ENCODE results near the gene BRD3OS.

Gene BRD3OS

DNA sequence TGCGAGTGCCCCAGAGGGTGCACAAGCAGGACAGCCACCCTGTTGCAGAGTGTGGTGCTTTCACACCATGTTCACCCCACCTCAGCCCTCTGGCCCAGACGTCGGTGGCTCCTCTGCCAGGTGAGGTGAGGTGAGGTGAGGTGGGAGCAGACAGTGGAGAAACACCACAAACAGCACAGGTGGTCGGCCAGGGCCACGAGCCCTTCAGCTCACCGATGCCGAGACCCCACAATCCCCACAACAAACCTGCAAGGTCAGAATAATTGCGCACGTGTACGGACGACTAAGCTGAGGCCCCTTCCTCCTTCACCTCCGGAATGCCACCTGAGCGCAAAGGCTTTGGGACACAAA lies 32.0 kb downstream of the BRD3OS start:
- Mint-ChIP-seq H3K4me1 (peaks cover 58% of the 10 kb centered on the region), H3K4me3 (no peak overlapping the region), H3K27ac (peak overlapping the region; percentile 78), H3K27me3 (ENCODE audit: low read depth, poor library complexity) (peaks cover 4% of the 10 kb centered on the region), H3K9me3 (no peaks in the 10 kb centered on the region), H3K36me3 (ENCODE audit: low read depth) (no peaks in the 10 kb centered on the region)
- no peak for DNase-seq
- TF ChIP-seq, protein P1, sequence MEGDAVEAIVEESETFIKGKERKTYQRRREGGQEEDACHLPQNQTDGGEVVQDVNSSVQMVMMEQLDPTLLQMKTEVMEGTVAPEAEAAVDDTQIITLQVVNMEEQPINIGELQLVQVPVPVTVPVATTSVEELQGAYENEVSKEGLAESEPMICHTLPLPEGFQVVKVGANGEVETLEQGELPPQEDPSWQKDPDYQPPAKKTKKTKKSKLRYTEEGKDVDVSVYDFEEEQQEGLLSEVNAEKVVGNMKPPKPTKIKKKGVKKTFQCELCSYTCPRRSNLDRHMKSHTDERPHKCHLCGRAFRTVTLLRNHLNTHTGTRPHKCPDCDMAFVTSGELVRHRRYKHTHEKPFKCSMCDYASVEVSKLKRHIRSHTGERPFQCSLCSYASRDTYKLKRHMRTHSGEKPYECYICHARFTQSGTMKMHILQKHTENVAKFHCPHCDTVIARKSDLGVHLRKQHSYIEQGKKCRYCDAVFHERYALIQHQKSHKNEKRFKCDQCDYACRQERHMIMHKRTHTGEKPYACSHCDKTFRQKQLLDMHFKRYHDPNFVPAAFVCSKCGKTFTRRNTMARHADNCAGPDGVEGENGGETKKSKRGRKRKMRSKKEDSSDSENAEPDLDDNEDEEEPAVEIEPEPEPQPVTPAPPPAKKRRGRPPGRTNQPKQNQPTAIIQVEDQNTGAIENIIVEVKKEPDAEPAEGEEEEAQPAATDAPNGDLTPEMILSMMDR (IDR thresholded peaks at IDR 0.05) = no peak

DNA sequence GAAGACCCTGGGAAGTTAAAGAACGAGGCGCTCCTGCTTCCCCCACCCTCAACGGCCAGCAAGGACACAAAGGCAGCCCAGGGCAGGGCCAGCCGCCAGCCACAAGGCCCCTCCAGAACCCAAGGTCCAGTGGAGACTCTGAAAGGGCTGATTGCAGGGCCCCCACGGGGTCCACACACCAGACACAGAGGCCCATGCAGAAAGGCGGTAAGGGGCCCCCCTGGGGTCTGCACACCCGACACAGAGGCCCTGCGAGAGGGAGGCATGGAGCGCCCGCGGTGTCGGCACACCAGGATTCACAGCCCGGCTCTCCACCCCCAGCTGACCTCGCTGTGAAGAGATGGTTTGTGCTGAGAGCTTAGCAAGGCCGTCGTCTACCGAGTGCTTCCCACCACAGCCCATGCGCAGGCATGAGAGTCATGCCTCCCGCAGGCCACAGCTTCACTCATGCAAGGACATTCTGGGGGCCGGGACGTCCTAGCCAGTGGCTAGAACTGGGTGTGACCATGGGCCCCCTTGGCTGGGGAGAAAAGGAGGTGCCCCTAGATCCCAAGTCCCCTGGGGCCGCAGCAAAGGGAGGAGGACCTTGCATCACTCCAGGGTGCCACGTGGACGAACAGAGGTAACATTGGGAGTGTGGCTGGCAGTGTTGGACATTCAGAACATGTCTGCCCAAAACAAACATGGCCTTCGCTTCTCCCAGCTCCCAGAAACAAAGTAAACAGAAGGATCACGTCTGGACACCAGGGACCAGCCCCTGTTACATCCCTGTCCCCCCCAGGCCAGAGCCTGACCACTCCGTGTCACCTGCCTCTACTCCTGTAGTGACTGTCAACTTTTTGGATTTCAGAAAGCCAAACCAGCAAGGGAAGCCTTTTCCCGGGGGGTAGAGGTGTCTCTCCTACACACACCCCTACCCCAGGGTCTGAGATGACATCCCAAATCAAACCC lies 32.7 kb downstream of the BRD3OS start:
- Mint-ChIP-seq H3K36me3 (ENCODE audit: low read depth) (no peaks in the 10 kb centered on the region), H3K27me3 (ENCODE audit: low read depth, poor library complexity) (peaks cover 6% of the 10 kb centered on the region), H3K4me1 (peaks cover 65% of the 10 kb centered on the region), H3K4me3 (no peak overlapping the region), H3K9me3 (no peaks in the 10 kb centered on the region), H3K27ac (peak overlapping the region; percentile 94)
- no peak for DNase-seq
- TF ChIP-seq, protein P1 (IDR thresholded peaks at IDR 0.05) = no peak

DNA sequence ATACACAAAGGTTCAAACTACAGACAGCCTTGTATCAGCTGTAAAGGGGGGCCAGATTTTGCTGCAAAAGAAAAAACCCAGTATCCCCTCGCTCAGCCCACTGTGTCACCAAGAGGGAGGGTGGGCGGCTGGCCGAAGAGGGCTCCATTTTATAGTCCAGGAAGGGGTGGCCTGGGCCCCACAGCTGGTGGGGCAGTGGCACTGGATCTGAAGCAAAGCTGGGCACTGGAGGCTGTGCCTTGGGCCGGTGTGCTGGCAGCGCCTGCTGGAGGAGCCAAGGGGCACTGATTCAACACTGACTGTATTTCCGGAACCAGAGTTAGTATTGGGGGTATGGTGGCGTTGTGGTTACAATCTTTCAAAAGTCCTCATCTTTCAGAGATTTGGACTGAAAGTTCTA lies 33.4 kb downstream of the BRD3OS start:
- Mint-ChIP-seq H3K4me1 (peaks cover 71% of the 10 kb centered on the region), H3K27ac (peak overlapping the region; percentile 94), H3K9me3 (no peaks in the 10 kb centered on the region), H3K4me3 (peak overlapping the region; percentile 64), H3K27me3 (ENCODE audit: low read depth, poor library complexity) (peaks cover 6% of the 10 kb centered on the region), H3K36me3 (ENCODE audit: low read depth) (peaks cover 4% of the 10 kb centered on the region)
- DNase-seq = no peak
- TF ChIP-seq, protein P1 (IDR thresholded peaks at IDR 0.05) = no peak

DNA sequence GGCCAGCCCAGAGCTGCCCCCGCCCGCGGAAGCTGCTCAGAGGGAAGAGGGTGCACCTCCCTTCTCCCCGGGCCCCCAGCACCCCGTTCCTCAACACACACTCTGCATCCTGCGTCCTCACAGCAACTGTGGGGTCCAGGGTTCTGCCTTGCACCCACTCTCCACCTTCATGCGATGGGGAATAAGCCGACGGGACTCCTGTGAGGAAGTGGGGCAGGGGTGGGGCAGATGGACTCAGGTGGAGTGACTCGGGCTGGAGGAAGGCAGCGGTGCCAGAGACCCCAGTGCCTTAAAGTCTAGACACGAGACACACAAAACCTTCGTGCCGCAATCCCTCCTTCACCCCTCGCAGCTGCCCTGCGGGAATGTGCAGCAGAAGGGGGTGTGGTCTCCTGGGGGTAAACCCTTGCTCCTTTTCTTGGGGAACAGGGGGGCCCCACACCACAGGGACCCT lies 33.9 kb downstream of the BRD3OS start:
- no peak for DNase-seq
- H3K36me3 Mint-ChIP-seq (ENCODE audit: low read depth) = peaks cover 4% of the 10 kb centered on the region
- H3K4me3 Mint-ChIP-seq = no peak overlapping the region
- peaks cover 70% of the 10 kb centered on the region for H3K4me1 Mint-ChIP-seq
- TF ChIP-seq, protein P1 (IDR thresholded peaks at IDR 0.05) = no peak
- peaks cover 6% of the 10 kb centered on the region for H3K27me3 Mint-ChIP-seq (ENCODE audit: low read depth, poor library complexity)
- peak overlapping the region; percentile 94 for H3K27ac Mint-ChIP-seq
- no peaks in the 10 kb centered on the region for H3K9me3 Mint-ChIP-seq

DNA sequence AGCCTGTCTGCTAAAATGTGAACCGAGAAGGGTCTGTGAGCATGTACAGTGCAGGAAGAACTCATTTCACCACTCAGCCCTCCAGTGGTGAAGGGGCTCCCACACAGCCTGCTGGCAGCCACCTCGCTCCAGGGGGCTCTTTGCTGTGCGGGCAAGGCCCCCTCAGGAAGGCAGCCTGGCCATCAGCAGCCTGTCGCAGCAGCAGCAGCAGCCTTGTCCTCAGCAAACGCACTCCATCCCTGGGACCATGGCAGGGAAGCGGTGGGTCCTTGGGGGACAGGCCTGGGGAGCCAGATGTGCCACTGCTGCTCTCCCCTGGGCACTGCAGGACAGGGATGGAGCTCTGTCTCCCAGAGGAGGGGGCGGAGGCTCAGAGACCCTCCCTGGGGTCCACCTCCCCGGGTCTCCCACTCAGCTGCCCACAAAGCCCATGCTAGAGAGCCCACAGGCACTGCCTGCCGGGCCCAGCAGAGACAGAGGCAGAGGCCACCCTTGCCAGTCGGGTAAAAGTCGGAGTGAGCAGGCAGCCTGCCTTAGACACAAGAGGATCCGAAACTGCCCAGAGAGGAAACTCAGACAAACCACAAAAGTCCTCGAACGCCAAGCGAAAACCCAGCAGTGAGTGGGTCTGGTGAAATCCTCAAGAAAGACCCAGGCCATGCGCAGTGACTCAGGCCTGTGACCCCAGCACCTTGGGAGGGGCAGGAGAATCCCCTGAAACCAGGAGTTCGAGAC lies 34.5 kb downstream of the BRD3OS start:
- H3K36me3 Mint-ChIP-seq (ENCODE audit: low read depth) = peaks cover 4% of the 10 kb centered on the region
- H3K27ac Mint-ChIP-seq = no peak overlapping the region
- TF ChIP-seq, protein P1 (IDR thresholded peaks at IDR 0.05) = no peak
- peaks cover 6% of the 10 kb centered on the region for H3K27me3 Mint-ChIP-seq (ENCODE audit: low read depth, poor library complexity)
- H3K4me1 Mint-ChIP-seq = peaks cover 76% of the 10 kb centered on the region
- H3K9me3 Mint-ChIP-seq = no peaks in the 10 kb centered on the region
- DNase-seq = no peak
- no peak overlapping the region for H3K4me3 Mint-ChIP-seq

All from nephron progenitor cell (in vitro differentiated cells).